Activated CD4-positive, CD25-positive, alpha-beta regulatory T cell (primary cell): ENCODE measurements around the gene FER1L5.
"Not testable (repeated sequence)": the region's sequence is repeated elsewhere in the genome, so short reads cannot be mapped to it uniquely, and the experiment has no call there.

Experiments used
- DNase-seq, 4 experiments: peaks; one replicate each; lab custom pipeline; 2025; lab: John Stamatoyannopoulos, UW

Gene FER1L5

DNA sequence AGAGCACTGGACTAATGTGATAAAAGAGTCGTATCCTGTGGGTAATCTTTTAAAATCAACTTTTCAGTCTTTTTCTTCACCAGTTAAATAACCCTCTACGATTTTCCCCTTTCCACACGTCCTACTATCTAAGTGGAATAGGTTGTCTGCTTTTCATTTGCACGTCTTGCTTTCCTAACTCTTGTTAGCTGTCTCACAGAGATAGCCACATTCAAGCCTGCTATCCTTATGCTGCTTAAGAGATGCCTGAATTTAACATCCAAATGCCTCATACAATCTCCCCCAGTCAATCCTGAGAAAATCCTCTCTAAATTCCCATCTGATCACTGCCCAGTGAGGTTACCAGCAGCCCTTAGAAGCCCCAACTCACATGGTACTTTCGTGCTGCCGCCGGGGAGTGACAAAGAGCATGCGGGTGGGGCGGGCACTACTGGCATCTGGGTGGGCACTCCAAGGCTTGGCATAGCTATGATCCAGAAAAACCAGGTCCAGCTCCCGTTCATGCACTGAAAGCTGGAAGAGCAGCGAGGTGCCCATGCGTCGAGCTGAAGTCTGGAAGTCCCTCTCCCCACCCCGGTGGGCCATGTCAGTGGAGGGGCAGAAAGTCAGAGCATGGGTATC lies 5.9 kb upstream of the FER1L5 start:
- no peak for DNase-seq

GRCh38 chr2:96637385-96638143 lies 5.0 kb upstream of the FER1L5 start:
- DNase-seq = peak; percentile 61 to 71 (median 70)

DNA sequence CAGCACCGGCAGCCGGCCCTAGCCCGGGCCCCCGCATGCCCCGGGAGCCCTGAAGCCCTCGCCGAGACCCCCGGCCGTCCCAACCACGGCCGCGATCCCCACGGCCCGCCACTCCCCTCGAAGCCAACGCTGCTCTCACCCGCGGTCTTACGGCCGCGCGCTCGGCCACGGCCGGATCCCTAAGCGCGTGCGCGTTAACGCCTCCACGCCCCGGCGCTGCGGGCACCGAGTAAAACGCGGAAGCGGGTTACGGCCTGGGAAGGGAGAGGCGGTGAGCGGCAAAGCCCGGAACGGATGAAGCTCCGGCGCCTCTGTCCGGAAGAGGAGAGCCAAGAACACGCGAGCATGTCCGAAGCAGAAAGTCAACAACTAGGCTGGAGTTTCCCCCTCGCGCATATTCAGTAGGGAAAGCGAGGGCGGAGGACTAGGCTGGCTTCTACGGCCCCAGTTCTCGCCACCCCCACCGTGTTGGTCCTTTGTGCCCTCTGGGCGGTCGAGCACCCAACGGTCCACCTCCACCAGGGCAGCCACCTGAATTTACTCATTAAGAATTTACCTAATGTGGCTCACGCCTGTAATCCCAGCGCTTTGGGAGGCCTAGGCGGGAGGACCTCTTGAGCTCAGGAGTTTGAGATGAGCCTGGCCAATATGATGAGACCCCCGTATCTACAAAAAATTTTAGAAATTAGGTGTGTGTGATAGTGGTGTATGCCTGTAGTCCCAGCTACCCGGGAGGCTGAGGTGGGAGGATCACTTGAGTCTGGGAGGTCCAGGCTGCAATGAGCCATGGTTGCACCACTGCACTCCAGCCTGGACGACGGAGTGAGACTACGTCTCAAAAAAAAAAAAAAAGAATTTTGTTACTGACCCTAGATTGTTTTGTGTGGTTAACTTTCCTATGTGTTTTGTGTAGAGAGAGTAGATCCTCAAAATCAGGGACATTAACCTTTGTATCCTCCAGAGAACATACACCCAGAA lies 4.1 kb upstream of the FER1L5 start, which contains the start of gene KANSL3:
KANSL3 (minus strand) TSS at position 169 of the 978 bp plus-strand sequence. CDS start 1,177 bp downstream, outside the sequence.
- DNase-seq = peak; percentile 74 to 83 (median 79)

GRCh38 chr2:96647681-96648080 lies 5.1 kb downstream of the FER1L5 start:
- DNase-seq = no peak

GRCh38 chr2:96648306-96648930 lies 5.9 kb downstream of the FER1L5 start:
- no peak for DNase-seq

DNA sequence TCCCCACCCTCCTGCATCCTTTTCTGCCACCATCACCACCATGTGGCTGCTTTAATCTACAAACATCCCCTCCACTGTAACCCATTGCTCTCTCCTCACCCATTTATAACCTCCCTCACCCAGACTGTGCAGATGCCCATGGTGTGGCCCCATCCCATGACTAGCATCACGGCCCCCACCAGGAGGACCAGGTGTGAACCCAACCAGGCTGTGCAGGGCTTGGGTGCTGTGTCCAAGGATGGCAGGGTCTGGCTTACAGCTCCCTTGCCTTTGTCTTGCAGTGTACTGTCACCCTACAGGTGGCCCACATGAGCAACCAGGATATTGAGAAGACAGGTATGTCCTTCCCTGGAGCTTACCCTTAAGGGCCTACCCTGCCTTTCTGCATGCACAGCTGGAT lies 6.8 kb downstream of the FER1L5 start:
- no peak for DNase-seq

DNA sequence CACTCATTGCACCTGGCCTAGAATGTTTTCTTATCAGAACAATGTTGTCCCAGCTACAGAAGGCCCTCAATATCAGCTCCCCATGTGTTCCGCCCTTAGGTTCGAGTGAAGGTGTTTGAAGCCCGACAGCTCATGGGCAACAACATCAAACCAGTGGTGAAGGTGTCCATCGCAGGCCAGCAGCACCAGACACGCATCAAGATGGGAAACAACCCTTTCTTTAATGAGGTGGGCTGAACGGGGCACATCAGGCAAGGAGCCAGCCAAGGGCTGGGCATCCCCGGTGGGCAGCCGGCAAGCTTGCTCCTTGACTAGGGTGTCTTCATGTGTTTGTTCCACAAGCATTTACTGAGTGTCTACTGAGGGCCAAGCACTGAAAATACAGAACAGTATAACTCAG lies 9.2 kb downstream of the FER1L5 start:
- DNase-seq = no peak

DNA sequence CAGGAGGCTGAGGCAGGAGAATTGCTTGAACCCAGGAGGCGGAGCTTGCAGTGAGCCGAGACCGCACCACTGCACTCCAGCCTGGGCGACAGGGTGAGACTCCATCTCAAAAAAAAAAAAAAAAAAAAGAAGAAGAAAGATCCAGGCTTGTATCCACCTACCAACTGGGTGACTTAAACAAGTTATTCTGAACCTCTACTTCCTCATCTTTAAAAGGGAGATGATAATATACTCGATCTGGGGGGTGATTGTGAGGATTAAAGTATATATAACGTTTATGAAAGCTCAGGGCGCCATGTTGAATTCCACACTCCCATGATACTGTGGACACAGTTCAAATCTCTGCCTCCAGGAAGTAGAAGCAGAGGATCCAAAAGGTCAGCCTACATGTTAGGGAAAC lies 12.2 kb downstream of the FER1L5 start:
- not testable (repeated sequence) for DNase-seq

DNA sequence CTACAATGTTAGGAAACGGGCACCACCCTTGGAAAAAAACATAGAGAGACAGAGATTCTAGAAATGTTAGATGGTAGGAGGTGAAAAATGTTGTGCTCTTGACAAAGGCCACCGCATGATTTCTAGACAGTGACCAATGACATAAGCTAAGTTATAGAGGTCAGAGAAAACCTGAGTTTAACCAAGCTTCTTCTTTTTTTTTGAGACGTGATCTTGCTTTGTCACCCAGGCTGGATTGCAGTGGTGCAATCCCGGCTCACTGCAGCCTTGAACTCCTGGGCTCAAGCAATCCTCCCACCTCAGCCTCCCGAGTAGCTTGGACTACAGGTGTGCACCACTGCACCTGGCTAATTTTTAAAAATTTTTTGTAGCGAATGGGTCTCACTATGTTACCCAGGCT lies 13.0 kb downstream of the FER1L5 start:
- DNase-seq = no peak

DNA sequence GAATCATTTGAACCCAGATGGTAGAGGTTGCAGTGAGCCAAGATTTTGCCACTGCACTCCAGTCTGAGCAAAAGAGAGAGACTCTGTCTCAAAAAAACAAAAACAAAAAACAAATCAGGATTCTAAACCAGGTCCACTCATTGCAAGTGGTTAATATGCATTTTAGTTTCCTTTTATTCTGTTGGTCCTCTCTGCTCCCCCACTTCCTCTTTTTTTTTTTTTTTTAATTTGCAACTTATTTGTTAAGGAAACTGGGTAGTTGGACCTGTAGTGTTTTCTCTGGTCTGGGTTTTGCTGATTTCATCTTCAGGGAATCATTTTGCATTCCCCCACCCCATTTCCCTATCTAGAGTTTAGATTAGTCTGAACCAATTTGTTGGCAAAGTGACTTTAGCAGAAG lies 14.0 kb downstream of the FER1L5 start:
- DNase-seq = no peak

GRCh38 chr2:96661324-96661723 lies 18.8 kb downstream of the FER1L5 start:
- DNase-seq = no peak

GRCh38 chr2:96662360-96662759 lies 19.8 kb downstream of the FER1L5 start:
- DNase-seq = no peak

DNA sequence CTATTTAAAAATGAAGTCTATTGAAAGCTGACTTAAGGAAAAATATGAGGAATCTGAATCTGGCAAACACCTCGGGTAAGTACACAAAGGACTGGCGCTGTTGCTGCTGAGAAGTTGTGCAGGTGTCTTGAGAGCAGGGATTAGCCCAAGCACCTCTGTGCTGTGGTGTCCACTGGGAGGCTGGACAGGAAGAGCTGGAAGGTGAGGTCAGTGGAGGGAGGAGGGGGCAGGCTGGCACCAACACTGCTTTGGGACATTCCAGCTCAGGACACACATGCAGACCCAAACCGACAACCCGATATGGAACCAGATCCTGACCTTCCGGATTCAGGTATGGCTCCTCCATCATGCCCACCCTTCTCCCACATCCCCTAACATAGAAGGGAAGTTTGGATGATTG lies 20.6 kb downstream of the FER1L5 start:
- no peak for DNase-seq

DNA sequence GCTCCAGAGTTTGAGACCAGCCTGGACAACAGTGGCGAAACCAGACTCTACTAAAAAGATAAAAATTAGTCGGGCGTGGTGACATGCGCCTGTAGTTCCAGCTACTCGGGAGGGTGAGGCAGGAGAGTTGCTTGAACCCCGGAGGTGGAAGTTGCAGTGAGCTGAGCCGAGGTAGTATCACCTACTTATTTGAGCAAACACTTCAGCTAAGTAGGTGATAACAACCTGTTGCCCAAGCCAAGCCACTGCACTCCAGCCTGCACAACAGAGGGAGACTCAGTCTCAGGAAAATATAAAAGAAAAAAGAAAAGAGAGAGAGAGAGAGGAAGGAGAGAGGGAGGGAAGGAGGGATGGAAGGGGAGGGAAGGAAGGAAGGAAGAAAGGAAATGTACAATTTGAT lies 21.3 kb downstream of the FER1L5 start:
- no peak for DNase-seq

GRCh38 chr2:96664366-96664925 lies 21.9 kb downstream of the FER1L5 start:
- DNase-seq = no peak

DNA sequence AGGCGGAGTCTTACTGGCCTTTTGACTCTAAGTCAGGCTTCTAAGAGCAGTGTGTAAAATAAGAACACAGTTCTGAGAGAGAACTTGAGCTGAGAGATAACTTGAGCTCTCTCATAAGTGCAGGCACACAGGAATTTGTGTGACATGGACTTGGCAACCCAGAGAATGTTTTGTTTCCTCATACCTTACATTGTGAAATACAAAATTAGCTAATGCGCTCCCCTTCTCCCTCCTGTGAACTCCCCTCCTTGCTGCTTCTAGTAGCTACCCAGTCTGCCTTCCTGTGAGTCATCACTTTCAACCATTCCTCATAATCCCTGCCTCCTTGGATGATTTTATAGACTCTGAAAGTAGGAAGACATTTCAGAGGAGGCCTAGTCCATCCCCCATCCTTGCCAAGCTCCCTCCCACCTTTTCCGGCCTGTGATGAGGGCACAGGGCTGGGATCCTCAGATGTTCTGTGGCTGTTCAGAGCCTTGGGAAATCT lies 22.6 kb downstream of the FER1L5 start:
- DNase-seq = no peak

GRCh38 chr2:96665717-96666116 lies 23.2 kb downstream of the FER1L5 start:
- DNase-seq = not testable (repeated sequence)

- no peak for DNase-seq
These were observed 26.2 kb downstream of the FER1L5 start for GRCh38 chr2:96668771-96669170.

DNA sequence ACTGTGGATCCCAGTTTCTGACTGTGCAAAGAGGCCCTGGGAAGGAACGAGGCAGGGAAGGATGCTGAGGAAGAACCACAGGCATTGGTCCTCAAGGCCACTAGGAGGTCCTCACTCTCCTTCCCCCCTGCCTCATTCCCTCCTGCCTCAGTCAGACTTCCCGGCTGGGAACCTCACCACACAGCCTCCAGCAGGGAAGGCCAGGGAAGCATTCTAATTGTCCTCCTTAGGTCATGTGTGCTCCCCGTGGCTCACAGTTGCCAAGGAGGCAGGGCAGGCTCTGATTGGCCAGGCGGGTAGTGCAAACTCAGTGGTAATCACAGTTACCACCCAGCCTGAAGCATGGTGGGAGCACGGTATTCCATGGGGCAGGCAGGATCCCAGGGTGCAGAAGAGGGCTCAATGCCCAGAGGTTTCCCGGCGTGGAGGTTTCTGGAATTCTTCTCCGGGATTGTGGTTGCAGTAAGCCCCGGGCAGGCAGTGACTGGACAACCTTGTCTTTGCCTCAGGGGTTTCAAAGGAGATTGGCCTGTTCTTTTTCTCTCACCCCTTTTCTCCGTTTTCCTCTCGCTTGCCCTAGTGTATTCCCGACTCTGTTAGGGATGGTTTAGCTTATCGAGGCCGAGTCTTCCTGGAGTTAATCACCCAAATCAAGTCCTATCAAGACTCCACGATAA lies 27.1 kb downstream of the FER1L5 start:
- no peak for DNase-seq

GRCh38 chr2:96679848-96680247 lies 37.3 kb downstream of the FER1L5 start:
- DNase-seq = no peak
